ENCODE results near the gene OR56B1. TPM values are rescaled to one million over a fixed set of nuclear protein-coding genes. Genes with fewer than 3 reads are reported as not detected.
"Not testable (repeated sequence)": the region's sequence is repeated elsewhere in the genome, so short reads cannot be mapped to it uniquely, and the experiment has no call there.

Gene OR56B1
- total RNA-seq, 1 donor from 2014 or later, result not detected

GRCh38 chr11:5713695-5714094 lies 22.6 kb upstream of the OR56B1 start:
- H3K36me3 Mint-ChIP-seq (ENCODE audit: low read depth), result peaks cover 18% of the 10 kb centered on the region
- no peak overlapping the region for H3K27ac Mint-ChIP-seq (ENCODE audit: unreplicated experiment)
- DNase-seq (ENCODE audit: low spot score), result no peak

GRCh38 chr11:5716518-5716917 lies 19.7 kb upstream of the OR56B1 start:
- not testable (repeated sequence) for H3K27me3 Mint-ChIP-seq (ENCODE audit: low read depth); DNase-seq (ENCODE audit: low spot score); H3K4me3 Mint-ChIP-seq (ENCODE audit: unreplicated experiment); H3K27ac Mint-ChIP-seq (ENCODE audit: unreplicated experiment); H3K36me3 Mint-ChIP-seq (ENCODE audit: low read depth)
- peaks cover 13% of the 10 kb centered on the region for H3K4me1 Mint-ChIP-seq (ENCODE audit: low read depth)
- H3K9me3 Mint-ChIP-seq (ENCODE audit: low read depth), result peaks cover 20% of the 10 kb centered on the region

More at GRCh38 chr11:5713695-5714094, 22.6 kb upstream of the OR56B1 start:
- no peaks in the 10 kb centered on the region for H3K4me1 Mint-ChIP-seq (ENCODE audit: low read depth)
- no peaks in the 10 kb centered on the region for H3K27me3 Mint-ChIP-seq (ENCODE audit: low read depth)
- peaks cover 10% of the 10 kb centered on the region for H3K9me3 Mint-ChIP-seq (ENCODE audit: low read depth)
- H3K4me3 Mint-ChIP-seq (ENCODE audit: unreplicated experiment), result no peak overlapping the region
- no peak for TF ChIP-seq CTCF (IDR thresholded peaks at IDR 0.05)

- Mint-ChIP-seq H3K27me3 (ENCODE audit: low read depth) (peaks cover 8% of the 10 kb centered on the region), H3K27ac (ENCODE audit: unreplicated experiment) (peak overlapping the region; percentile 18), H3K9me3 (ENCODE audit: low read depth) (peaks cover 17% of the 10 kb centered on the region), H3K36me3 (ENCODE audit: low read depth) (peaks cover 5% of the 10 kb centered on the region), H3K4me3 (ENCODE audit: unreplicated experiment) (no peak overlapping the region), H3K4me1 (ENCODE audit: low read depth) (peaks cover 13% of the 10 kb centered on the region)
- DNase-seq (ENCODE audit: low spot score), result no peak
- no peak for TF ChIP-seq CTCF (IDR thresholded peaks at IDR 0.05)
Measured at GRCh38 chr11:5719703-5720495, 16.3 kb upstream of the OR56B1 start.

- H3K4me3 Mint-ChIP-seq (ENCODE audit: unreplicated experiment), result no peak overlapping the region
- peaks cover 14% of the 10 kb centered on the region for H3K9me3 Mint-ChIP-seq (ENCODE audit: low read depth)
- peaks cover 20% of the 10 kb centered on the region for H3K27me3 Mint-ChIP-seq (ENCODE audit: low read depth)
- no peak overlapping the region for H3K27ac Mint-ChIP-seq (ENCODE audit: unreplicated experiment)
- H3K36me3 Mint-ChIP-seq (ENCODE audit: low read depth), result no peaks in the 10 kb centered on the region
- H3K4me1 Mint-ChIP-seq (ENCODE audit: low read depth), result peaks cover 13% of the 10 kb centered on the region
- DNase-seq (ENCODE audit: low spot score), result no peak
- no peak for TF ChIP-seq CTCF (IDR thresholded peaks at IDR 0.05)
Measured at GRCh38 chr11:5722622-5723021, 13.6 kb upstream of the OR56B1 start.

GRCh38 chr11:5726351-5726750 lies 9.9 kb upstream of the OR56B1 start:
- H3K27ac Mint-ChIP-seq (ENCODE audit: unreplicated experiment), result no peak overlapping the region
- no peak for DNase-seq (ENCODE audit: low spot score)
- H3K4me3 Mint-ChIP-seq (ENCODE audit: unreplicated experiment), result no peak overlapping the region
- peaks cover 39% of the 10 kb centered on the region for H3K27me3 Mint-ChIP-seq (ENCODE audit: low read depth)
- TF ChIP-seq CTCF (IDR thresholded peaks at IDR 0.05), result no peak
- H3K4me1 Mint-ChIP-seq (ENCODE audit: low read depth), result no peaks in the 10 kb centered on the region
- no peaks in the 10 kb centered on the region for H3K36me3 Mint-ChIP-seq (ENCODE audit: low read depth)
- H3K9me3 Mint-ChIP-seq (ENCODE audit: low read depth), result no peaks in the 10 kb centered on the region

- H3K27me3 Mint-ChIP-seq (ENCODE audit: low read depth), result peaks cover 37% of the 10 kb centered on the region
Measured at GRCh38 chr11:5727691-5728090, 8.6 kb upstream of the OR56B1 start.

More at GRCh38 chr11:5727691-5728090, 8.6 kb upstream of the OR56B1 start:
- H3K36me3 Mint-ChIP-seq (ENCODE audit: low read depth), result no peaks in the 10 kb centered on the region
- H3K4me1 Mint-ChIP-seq (ENCODE audit: low read depth), result no peaks in the 10 kb centered on the region
- no peak for DNase-seq (ENCODE audit: low spot score)
- H3K27ac Mint-ChIP-seq (ENCODE audit: unreplicated experiment), result no peak overlapping the region
- TF ChIP-seq CTCF (IDR thresholded peaks at IDR 0.05), result no peak
- H3K9me3 Mint-ChIP-seq (ENCODE audit: low read depth), result no peaks in the 10 kb centered on the region
- H3K4me3 Mint-ChIP-seq (ENCODE audit: unreplicated experiment), result no peak overlapping the region

All from chondrocyte (in vitro differentiated cells).